Smooth muscle cell (in vitro differentiated cells): ENCODE results near the gene TCF7. TPM values are rescaled to one million over a fixed set of nuclear protein-coding genes. Genes with fewer than 3 reads are reported as not detected.
A peak's percentile ranks its signal among the peaks of the same experiment; 100 is the strongest.

Source experiments
- DNase-seq: peaks from one replicate; lab custom pipeline; 2025; ENCODE audit not compliant: unreplicated experiment; lab: John Stamatoyannopoulos, UW
- H2AFZ ChIP-seq: fragments of 200-600 bp; sonication (generic); 2 replicates; pipeline ENCODE4 v1.6.0; 2016; ENCODE audit warnings: antibody characterized with exemption, low read depth, mild to moderate bottlenecking
- H3F3A ChIP-seq: fragments of 200-600 bp; sonication (generic); 2 replicates; pipeline ENCODE4 v1.6.0; 2017; ENCODE audit warnings: antibody characterized with exemption, low read depth
- H3K27ac ChIP-seq: fragments of 200-600 bp; sonication (generic); 2 replicates; pipeline ENCODE4 v1.5.1; 2016; ENCODE audit warnings: low read depth, mild to moderate bottlenecking
- H3K27me3 ChIP-seq: fragments of 200-600 bp; sonication (generic); 2 replicates; pipeline ENCODE4 v1.6.1; 2016; ENCODE audit warnings: low read depth, mild to moderate bottlenecking
- H3K36me3 ChIP-seq: fragments of 200-600 bp; sonication (generic); 2 replicates; pipeline ENCODE4 v1.5.1; 2016; ENCODE audit warnings: low read depth
- H3K4me1 ChIP-seq: fragments of 200-600 bp; sonication (generic); 2 replicates; pipeline ENCODE4 v1.5.1; 2016; ENCODE audit warnings: low read depth
- H3K4me2 ChIP-seq: fragments of 200-600 bp; sonication (generic); 2 replicates; pipeline ENCODE4 v1.6.0; 2016; ENCODE audit warnings: mild to moderate bottlenecking
- H3K4me3 ChIP-seq: fragments of 200-600 bp; sonication (generic); 2 replicates; pipeline ENCODE4 v1.5.1; 2016; ENCODE audit warnings: mild to moderate bottlenecking
- H3K79me2 ChIP-seq: fragments of 200-600 bp; sonication (generic); 2 replicates; pipeline ENCODE4 v1.6.0; 2016; ENCODE audit warnings: low read depth, mild to moderate bottlenecking
- H3K9ac ChIP-seq: fragments of 200-600 bp; sonication (generic); 2 replicates; pipeline ENCODE4 v1.6.0; 2016; ENCODE audit warnings: low read depth
- H3K9me3 ChIP-seq: fragments of 200-600 bp; sonication (generic); replicated peaks from 2 replicates; pipeline ENCODE4 v1.5.1; 2016; ENCODE audit warnings: low read depth
- H4K20me1 ChIP-seq: fragments of 200-600 bp; sonication (generic); 2 replicates; pipeline ENCODE4 v1.6.0; 2016; ENCODE audit warnings: low read depth
- WGBS: methylation state at CpG from one replicate; pipeline ENCODE4 v1.1.7; 2016; ENCODE audit warnings: low lambda C conversion rate; 5-methylcytosine and 5-hydroxymethylcytosine counted together
- polyA plus RNA-seq: library from polyadenylated mRNA; unstranded; fragments of >200 nt; fragmentation: Nextera tagmentation; extraction: Ambion mirVana; gene quantifications from 2 replicates; pipeline ENCODE4 v1.2.1, GENCODE V29; 2016
- total RNA-seq: library from RNA; depleted of rRNA; stranded (reverse); fragments of >200 nt; gene quantifications from 2 replicates; pipeline ENCODE4 v1.2.3, GENCODE V29; 2014
- TF ChIP-seq, protein P1 (sequence below): fragments of 200-600 bp; sonication (generic); IDR thresholded peaks from 2 replicates; pipeline ENCODE4 v1.5.1; 2017; ENCODE audit warnings: borderline replicate concordance, mild to moderate bottlenecking, antibody characterized with exemption; ENCODE audit not compliant: insufficient read depth, poor library complexity, severe bottlenecking

The TCF7 gene
- total and polyA plus RNA-seq, 2 experiments from 2014 or later: 1.8 to 3.4 TPM

DNA sequence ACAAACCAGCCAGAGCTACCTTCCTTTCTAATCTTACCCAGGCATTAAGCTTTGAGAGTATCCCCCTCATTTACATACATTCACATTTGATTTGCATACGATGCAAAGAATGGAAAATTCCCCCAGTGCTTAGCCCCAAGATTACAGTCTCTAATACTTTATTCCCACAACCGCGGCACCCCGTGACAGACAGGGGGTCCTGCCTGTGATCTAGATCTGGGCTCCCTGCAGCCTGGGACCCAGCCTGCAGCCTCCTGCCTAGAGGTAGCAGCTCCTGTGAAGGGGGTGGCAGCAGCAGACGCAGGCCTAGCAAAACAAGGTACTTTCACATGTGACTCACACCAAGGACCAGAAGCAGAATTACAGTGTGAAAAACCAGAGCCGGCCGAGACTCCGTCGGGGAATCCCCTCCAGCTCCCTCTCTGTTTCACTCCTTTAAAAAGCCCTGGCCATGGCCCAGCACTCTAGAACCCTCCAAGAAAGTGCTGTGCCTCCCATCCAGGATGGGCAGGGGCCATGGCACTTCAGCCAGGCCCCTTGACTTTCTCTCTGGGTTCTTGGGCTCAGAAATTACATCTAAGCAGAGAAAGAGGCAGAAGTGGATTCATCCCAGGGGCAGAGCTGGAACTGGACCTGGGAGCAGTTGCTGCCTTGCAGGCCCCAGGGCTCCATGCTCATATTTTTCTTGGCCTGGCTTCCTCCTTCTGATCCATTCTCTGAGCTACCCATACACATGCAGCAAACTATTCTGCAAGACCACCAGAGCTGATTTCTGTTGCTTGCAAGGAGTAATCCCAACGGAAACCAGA, 14.0 kb upstream of the TCF7 start:
- Histone ChIP-seq H3K27me3 (no peaks in the 10 kb centered on the region), H3K27ac (peak overlapping the region; percentile 60), H3K79me2 (no peaks in the 10 kb centered on the region), H2AFZ (peak overlapping the region; percentile 46), H3K4me2 (peak overlapping the region; percentile 56), H3F3A (no peaks in the 10 kb centered on the region), H3K4me3 (no peak overlapping the region), H3K9me3 (no peaks in the 10 kb centered on the region), H4K20me1 (no peaks in the 10 kb centered on the region), H3K9ac (no peak overlapping the region), H3K4me1 (peaks cover 9% of the 10 kb centered on the region), H3K36me3 (no peaks in the 10 kb centered on the region)
- 21% methylated on average over 10 of the region's 10 CpGs for WGBS
- TF ChIP-seq, protein P1, sequence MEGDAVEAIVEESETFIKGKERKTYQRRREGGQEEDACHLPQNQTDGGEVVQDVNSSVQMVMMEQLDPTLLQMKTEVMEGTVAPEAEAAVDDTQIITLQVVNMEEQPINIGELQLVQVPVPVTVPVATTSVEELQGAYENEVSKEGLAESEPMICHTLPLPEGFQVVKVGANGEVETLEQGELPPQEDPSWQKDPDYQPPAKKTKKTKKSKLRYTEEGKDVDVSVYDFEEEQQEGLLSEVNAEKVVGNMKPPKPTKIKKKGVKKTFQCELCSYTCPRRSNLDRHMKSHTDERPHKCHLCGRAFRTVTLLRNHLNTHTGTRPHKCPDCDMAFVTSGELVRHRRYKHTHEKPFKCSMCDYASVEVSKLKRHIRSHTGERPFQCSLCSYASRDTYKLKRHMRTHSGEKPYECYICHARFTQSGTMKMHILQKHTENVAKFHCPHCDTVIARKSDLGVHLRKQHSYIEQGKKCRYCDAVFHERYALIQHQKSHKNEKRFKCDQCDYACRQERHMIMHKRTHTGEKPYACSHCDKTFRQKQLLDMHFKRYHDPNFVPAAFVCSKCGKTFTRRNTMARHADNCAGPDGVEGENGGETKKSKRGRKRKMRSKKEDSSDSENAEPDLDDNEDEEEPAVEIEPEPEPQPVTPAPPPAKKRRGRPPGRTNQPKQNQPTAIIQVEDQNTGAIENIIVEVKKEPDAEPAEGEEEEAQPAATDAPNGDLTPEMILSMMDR: no peak
- peak; percentile 37 for DNase-seq

DNA sequence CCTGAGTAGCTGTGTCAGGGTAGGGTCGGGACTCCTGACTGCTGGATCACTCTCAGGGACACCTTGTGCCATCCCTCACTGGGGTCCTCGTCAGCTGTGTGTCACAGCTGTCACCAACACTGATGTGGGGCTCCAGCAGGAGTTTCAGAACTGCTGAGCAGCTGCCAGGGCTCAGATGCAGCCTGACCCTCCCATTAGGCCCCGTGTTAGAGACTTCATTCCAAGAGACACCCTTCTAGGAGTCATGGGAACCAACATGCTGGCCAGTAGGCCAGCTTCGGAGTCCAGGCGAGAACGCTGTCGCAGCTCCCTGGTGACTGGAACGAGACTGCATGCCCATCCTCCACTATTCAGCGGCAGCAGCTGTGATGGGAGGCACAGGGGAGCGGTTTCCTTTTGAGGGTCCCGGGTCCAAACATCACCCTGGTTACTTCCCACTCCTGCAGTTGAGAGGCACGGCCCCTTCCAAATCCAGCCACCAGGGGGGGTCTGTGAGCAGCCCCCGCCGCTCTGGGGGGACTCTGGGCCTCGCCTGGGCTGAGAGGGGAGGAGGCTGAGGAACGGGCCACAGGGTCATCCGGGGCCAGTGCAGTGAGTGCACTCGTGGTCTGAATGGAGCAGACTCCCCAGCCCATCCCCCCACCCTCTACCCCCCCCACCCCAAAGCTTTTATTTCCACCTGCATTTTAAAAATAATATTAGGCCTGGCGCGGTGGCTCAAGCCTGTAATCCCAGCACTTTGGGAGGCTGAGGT, 12.6 kb upstream of the TCF7 start:
- H3K9me3 ChIP-seq: no peaks in the 10 kb centered on the region
- H3F3A ChIP-seq: no peaks in the 10 kb centered on the region
- TF ChIP-seq, protein P1: peak; percentile 61
- peaks cover 7% of the 10 kb centered on the region for H3K4me1 ChIP-seq
- H3K36me3 ChIP-seq: no peaks in the 10 kb centered on the region
- DNase-seq: no peak
- H4K20me1 ChIP-seq: no peaks in the 10 kb centered on the region
- no peaks in the 10 kb centered on the region for H3K79me2 ChIP-seq
- no peaks in the 10 kb centered on the region for H3K27me3 ChIP-seq
- no peak overlapping the region for H3K4me2 ChIP-seq
- no peak overlapping the region for H3K9ac ChIP-seq
- no peak overlapping the region for H3K27ac ChIP-seq
- WGBS: 56% methylated on average over 17 of the region's 20 CpGs
- H3K4me3 ChIP-seq: no peak overlapping the region
- H2AFZ ChIP-seq: no peak overlapping the region

DNA sequence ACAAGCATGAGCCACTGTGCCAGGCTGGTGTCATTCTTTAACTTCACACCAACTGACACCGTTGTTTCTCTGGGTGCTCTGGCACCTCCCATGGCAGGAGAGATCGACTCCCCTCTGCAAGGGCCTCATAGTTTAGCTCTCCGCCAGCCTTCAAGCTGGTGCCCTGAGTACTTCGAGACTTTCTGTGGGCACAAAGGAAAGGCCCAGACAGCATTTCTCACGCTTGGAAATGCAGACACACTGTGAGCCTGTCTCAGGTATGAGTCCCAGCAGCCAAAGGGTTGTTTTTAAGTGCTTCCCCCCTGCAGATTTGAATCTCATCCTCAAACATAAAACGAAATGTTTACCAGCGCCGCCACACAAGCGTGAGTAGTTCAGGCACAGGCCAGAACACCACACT, 11.1 kb upstream of the TCF7 start:
- Histone ChIP-seq H3K27ac (no peak overlapping the region), H3K4me1 (no peaks in the 10 kb centered on the region), H2AFZ (no peak overlapping the region), H3K4me2 (no peak overlapping the region), H3K4me3 (no peak overlapping the region), H3K79me2 (no peaks in the 10 kb centered on the region), H3F3A (no peaks in the 10 kb centered on the region), H3K9me3 (no peaks in the 10 kb centered on the region), H4K20me1 (no peaks in the 10 kb centered on the region), H3K9ac (no peak overlapping the region), H3K27me3 (no peaks in the 10 kb centered on the region), H3K36me3 (no peaks in the 10 kb centered on the region)
- 94% methylated on average over 9 of the region's 9 CpGs for WGBS
- TF ChIP-seq, protein P1: no peak
- no peak for DNase-seq
